PC-3 (cell line): ENCODE data around the gene YJU2.

Experiments
- CTCF ChIP-seq: fragments of 300-600 bp; sonication (generic); conservative IDR thresholded peaks from 2 replicates; pipeline ENCODE4 v1.5.1; 2017; ENCODE audit warnings: antibody characterized with exemption, low read depth, mild to moderate bottlenecking, low read length
- EZH2phosphoT487 ChIP-seq: fragments of 300-600 bp; sonication (generic); IDR thresholded peaks from 2 replicates; pipeline ENCODE4 v1.6.1; 2018; ENCODE audit warnings: mild to moderate bottlenecking, antibody characterized with exemption, low read length, borderline replicate concordance

GRCh38 chr19:4292515-4292914, 45.6 kb downstream of the YJU2 start:
- TF ChIP-seq CTCF, result no peak
- no peak for TF ChIP-seq EZH2phosphoT487
